WERI-Rb-1 (cell line): ENCODE results near the gene TMEM258.

Experiments
- DNase-seq: peaks from one replicate; pipeline ENCODE4 v3.0.0-alpha.2; 2020
- H3K27ac ChIP-seq: fragments of 250-450 bp; sonication (Bioruptor Pico); 2 replicates; pipeline ENCODE4 v1.5.1; 2020; ENCODE audit warnings: mild to moderate bottlenecking, moderate library complexity
- H3K27me3 ChIP-seq: fragments of 250-450 bp; sonication (Bioruptor Pico); 2 replicates; pipeline ENCODE4 v1.5.1; 2021; ENCODE audit warnings: mild to moderate bottlenecking, low read depth, moderate library complexity; ENCODE audit not compliant: insufficient read depth, severe bottlenecking
- H3K36me3 ChIP-seq: fragments of 250-450 bp; sonication (Bioruptor Pico); 2 replicates; pipeline ENCODE4 v1.5.1; 2020; ENCODE audit warnings: mild to moderate bottlenecking, moderate library complexity
- H3K4me3 ChIP-seq: 2 replicates; pipeline ENCODE4 v1.5.1; 2011; ENCODE audit warnings: low read depth, mild to moderate bottlenecking, control low read depth, low read length
- H3K9me3 ChIP-seq: fragments of 250-450 bp; sonication (Bioruptor Pico); 2 replicates; pipeline ENCODE4 v1.5.1; 2021; ENCODE audit warnings: mild to moderate bottlenecking, moderate library complexity; ENCODE audit not compliant: severe bottlenecking
- CTCF ChIP-seq: IDR thresholded peaks from 2 replicates; pipeline ENCODE4 v1.5.1; 2011; ENCODE audit warnings: low read depth, mild to moderate bottlenecking, control low read depth, inconsistent platforms, low read length

Gene TMEM258

DNA sequence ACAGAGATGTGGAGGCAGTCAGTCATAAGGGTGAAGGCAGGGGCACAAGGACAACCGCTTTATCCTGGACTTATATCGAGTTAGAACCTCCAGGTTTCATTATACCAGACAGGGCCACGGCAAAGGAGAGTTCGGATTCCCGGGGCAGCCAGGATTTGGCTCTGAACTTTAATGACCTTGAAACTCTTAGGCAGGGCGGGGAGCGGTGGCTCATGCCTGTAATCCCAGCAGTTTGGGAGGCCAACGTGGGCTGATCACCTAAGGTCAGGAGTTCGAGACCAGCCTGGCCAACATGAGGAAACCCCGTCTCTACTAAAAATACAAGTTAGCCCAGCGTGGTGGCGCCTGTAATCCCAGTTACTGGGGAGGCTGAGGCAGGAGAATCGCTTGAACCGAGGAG, 41.0 kb downstream of the TMEM258 start:
- H3K36me3 ChIP-seq: no peaks in the 10 kb centered on the region
- DNase-seq: no peak
- no peaks in the 10 kb centered on the region for H3K9me3 ChIP-seq
- no peak overlapping the region for H3K27ac ChIP-seq
- no peak for TF ChIP-seq CTCF
- H3K27me3 ChIP-seq: peaks cover 4% of the 10 kb centered on the region
- no peak overlapping the region for H3K4me3 ChIP-seq

- DNase-seq: no peak
- Histone ChIP-seq H3K36me3 (no peaks in the 10 kb centered on the region), H3K4me3 (no peak overlapping the region), H3K27me3 (peaks cover 4% of the 10 kb centered on the region), H3K9me3 (no peaks in the 10 kb centered on the region), H3K27ac (no peak overlapping the region)
- TF ChIP-seq CTCF: no peak
Observed at GRCh38 chr11:61750631-61751273, 41.6 kb downstream of the TMEM258 start.

DNA sequence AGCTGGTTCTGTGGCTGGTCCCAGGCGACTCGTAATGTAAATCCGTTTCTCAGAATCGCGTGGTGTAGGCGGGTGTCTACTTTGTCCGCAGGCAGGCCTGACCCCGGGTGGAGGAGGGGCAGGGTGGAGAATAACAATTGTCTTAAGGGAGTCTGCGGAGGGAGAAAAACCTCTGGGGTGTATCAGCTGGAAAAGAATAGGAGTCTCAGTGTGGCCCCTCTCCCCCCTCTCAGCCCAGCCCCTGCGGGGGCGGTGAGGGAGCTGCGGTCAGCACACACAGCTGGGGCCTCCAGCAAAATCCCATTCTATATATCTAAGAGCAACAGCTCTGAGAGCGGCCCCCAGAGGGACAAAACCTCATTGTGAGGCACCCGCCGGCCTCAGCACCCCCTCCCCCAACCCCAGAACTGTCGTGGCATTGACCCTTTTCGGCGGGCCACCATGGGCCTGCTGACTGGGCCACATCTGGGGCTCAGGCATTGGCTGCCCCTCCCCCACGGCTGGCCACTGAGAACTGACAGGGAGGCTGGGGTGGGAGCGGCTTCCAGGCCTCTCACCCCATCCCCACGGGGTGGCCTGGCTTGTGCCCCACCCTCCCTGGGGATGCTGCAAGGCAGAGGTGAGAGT, 42.7 kb downstream of the TMEM258 start:
- no peak overlapping the region for H3K27ac ChIP-seq
- DNase-seq: no peak

DNA sequence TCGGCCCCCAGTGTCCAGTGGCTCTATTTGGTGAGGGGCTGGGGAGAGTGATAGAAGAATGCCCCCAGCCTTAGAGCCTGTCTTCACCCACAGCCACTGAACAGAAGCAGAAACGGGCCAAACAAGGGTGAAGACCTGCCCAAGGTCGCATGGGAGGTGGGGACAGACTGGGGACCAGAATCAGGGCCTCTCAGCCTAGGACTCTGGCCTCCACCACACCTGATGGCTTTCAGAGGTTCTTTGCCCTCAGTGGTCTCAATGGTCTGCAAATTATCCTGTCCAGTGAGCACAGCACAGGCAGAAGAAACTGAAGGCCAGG, 44.5 kb downstream of the TMEM258 start:
- Histone ChIP-seq H3K36me3 (no peaks in the 10 kb centered on the region), H3K4me3 (no peak overlapping the region), H3K9me3 (no peaks in the 10 kb centered on the region), H3K27ac (no peak overlapping the region), H3K27me3 (peaks cover 2% of the 10 kb centered on the region)
- no peak for DNase-seq
- no peak for TF ChIP-seq CTCF

More for the DNA sequence above, 42.7 kb downstream of the TMEM258 start:
- no peak overlapping the region for H3K4me3 ChIP-seq
- no peak for TF ChIP-seq CTCF
- no peaks in the 10 kb centered on the region for H3K9me3 ChIP-seq
- H3K36me3 ChIP-seq: no peaks in the 10 kb centered on the region
- peaks cover 4% of the 10 kb centered on the region for H3K27me3 ChIP-seq

DNA sequence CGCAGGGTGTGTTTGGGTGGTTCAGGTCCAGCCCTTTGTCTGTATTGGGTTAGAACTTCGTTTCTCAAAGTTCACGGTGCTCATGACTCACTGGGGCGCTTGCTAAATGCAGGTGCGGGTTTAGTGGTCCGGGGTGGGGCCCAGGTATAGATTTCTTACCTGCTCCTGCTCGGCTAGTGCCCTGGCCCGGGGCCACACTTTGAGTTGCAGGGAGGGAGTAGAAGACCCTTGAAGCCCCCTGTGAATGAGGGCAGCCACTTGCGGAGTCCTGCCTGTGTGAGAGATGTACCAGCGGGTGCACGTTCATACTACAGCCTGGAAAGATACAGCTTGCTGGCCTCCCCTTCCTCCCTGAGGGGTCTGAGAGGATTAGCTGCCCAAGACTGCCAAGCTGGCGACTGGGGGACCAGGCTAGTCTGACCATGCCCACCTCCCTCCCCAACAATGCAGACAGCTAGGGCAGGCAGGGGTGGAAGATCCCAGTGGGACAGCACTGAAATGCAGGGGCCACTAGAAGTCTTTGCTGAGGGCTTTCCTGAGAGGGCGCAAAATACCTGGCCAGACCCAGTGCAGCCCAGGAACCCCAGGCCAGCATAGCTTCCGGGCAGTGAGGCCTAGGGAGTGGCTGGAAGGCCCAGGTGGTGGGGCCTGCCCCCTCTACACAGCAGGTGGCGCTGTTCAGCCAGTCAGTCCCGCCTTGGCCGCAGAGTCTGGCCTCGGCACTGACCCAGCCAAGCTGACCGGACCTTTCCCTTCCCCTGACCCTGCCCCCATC, 45.0 kb downstream of the TMEM258 start:
- H3K36me3 ChIP-seq: no peaks in the 10 kb centered on the region
- H3K9me3 ChIP-seq: no peaks in the 10 kb centered on the region
- TF ChIP-seq CTCF: peak; percentile 98
- no peak overlapping the region for H3K4me3 ChIP-seq
- H3K27ac ChIP-seq: peak overlapping the region; percentile 32; the same call in 1 of the 2 replicates
- H3K27me3 ChIP-seq: no peaks in the 10 kb centered on the region
- peak; percentile 83 for DNase-seq
